Thoracic aorta (tissue), 2 donors: ENCODE data around the gene GALNT9. TPM values are rescaled to one million over a fixed set of nuclear protein-coding genes. Genes with fewer than 3 reads are reported as not detected.

Experiments used
- ATAC-seq: fragments of 150-250 bp; one replicate; pipeline ENCODE4 v1.8.0; 2017; ENCODE audit warnings: low read depth; ENCODE audit not compliant: insufficient number of reproducible peaks, low FRiP score
- DNase-seq: peaks from one replicate; pipeline ENCODE4 v3.0.0-alpha.2; 2020; ENCODE audit warnings: low spot score
- H3K27ac ChIP-seq, 2 donors: fragments of 200-600 bp; sonication (generic); 1 replicate in 1 of 2; 2 replicates in 1 of 2; pipeline ENCODE4 v1.5.1; 2016; ENCODE audit warnings: mild to moderate bottlenecking in 2 of 2, moderate library complexity in 2 of 2
- H3K27me3 ChIP-seq: fragments of 200-600 bp; sonication (generic); replicated peaks from 2 replicates; pipeline ENCODE4 v1.6.0; 2016; ENCODE audit warnings: mild to moderate bottlenecking; ENCODE audit not compliant: insufficient read depth
- H3K36me3 ChIP-seq: fragments of 200-600 bp; sonication (generic); one replicate; pipeline ENCODE4 v1.5.1; 2016
- H3K4me1 ChIP-seq, 2 donors: fragments of 200-600 bp; sonication (generic); 1 replicate in 1 of 2; 2 replicates in 1 of 2; pipeline versions ENCODE4 v1.5.1 to v1.6.0; 2016; ENCODE audit warnings: low read depth in 2 of 2, mild to moderate bottlenecking in 1 of 2; ENCODE audit not compliant: control insufficient read depth in 1 of 2
- H3K4me3 ChIP-seq: fragments of 200-600 bp; sonication (generic); 2 replicates; pipeline ENCODE4 v1.5.1; 2016; ENCODE audit warnings: mild to moderate bottlenecking
- H3K9me3 ChIP-seq: fragments of 200-600 bp; sonication (generic); 2 replicates; pipeline ENCODE4 v1.5.1; 2016
- CTCF ChIP-seq: fragments of 200-600 bp; sonication (generic); IDR thresholded peaks from one replicate; pipeline ENCODE4 v1.5.1; 2019; ENCODE audit warnings: antibody characterized with exemption
- total RNA-seq, 2 donors: library from RNA; depleted of rRNA; stranded (reverse); fragments of >200 nt; gene quantifications; one replicate each; pipeline versions ENCODE4 v1.1.0 to v1.2.3, GENCODE V29; 2016

GALNT9 gene
- total RNA-seq, 2 donors from 2014 or later, result 1.7 TPM; not detected in 1

GRCh38 chr12:132148368-132149045 lies 180.9 kb downstream of the GALNT9 start:
- Histone ChIP-seq H3K27me3 (no peaks in the 10 kb centered on the region), H3K27ac (no peak overlapping the region), H3K9me3 (no peaks in the 10 kb centered on the region), H3K4me1 (peaks cover 6 to 11% of the 10 kb centered on the region in 2 donors), H3K4me3 (no peak overlapping the region), H3K36me3 (no peaks in the 10 kb centered on the region)
- no peak for ATAC-seq
- no peak for DNase-seq
- no peak for TF ChIP-seq CTCF

- no peak for DNase-seq
- no peaks in the 10 kb centered on the region for H3K36me3 ChIP-seq
- no peak for ATAC-seq
- H3K4me3 ChIP-seq, result no peak overlapping the region
- no peak overlapping the region for H3K27ac ChIP-seq
- no peaks in the 10 kb centered on the region for H3K27me3 ChIP-seq
- peaks cover 14 to 19% of the 10 kb centered on the region in 2 donors for H3K4me1 ChIP-seq
- H3K9me3 ChIP-seq, result no peaks in the 10 kb centered on the region
- no peak for TF ChIP-seq CTCF
Observed at GRCh38 chr12:132147423-132148367, 181.7 kb downstream of the GALNT9 start.

- ATAC-seq, result no peak
- peaks cover 14 to 25% of the 10 kb centered on the region in 2 donors for H3K4me1 ChIP-seq
- H3K9me3 ChIP-seq, result no peaks in the 10 kb centered on the region
- no peak for DNase-seq
- peaks cover 5% of the 10 kb centered on the region for H3K36me3 ChIP-seq
- no peak overlapping the region for H3K4me3 ChIP-seq
- no peaks in the 10 kb centered on the region for H3K27me3 ChIP-seq
- no peak overlapping the region for H3K27ac ChIP-seq
- TF ChIP-seq CTCF, result no peak
Observed at GRCh38 chr12:132146772-132147422, 182.5 kb downstream of the GALNT9 start.

Other genes starting within 250 kb of the GALNT9 start
- gene DDX51, start 185.3 kb downstream of the GALNT9 start, total RNA-seq, result 10 to 100 TPM in 1 of 2 donors, 1 to 10 TPM in 1; 9.7 to 24.8 TPM
- gene NOC4L, start 185.1 kb downstream of the GALNT9 start, total RNA-seq, result 1 to 10 TPM; 5.9 to 8.5 TPM
- 10 to 100 TPM; 20.2 to 22.5 TPM for gene FBRSL1, start 160.6 kb upstream of the GALNT9 start, total RNA-seq